SW 1271 (cell line): ENCODE data around the gene NFAM1.

Source experiments
- DNase-seq, 2 experiments: peaks; one replicate each; lab custom pipeline; 2025; lab: John Stamatoyannopoulos, UW

The NFAM1 gene

DNA sequence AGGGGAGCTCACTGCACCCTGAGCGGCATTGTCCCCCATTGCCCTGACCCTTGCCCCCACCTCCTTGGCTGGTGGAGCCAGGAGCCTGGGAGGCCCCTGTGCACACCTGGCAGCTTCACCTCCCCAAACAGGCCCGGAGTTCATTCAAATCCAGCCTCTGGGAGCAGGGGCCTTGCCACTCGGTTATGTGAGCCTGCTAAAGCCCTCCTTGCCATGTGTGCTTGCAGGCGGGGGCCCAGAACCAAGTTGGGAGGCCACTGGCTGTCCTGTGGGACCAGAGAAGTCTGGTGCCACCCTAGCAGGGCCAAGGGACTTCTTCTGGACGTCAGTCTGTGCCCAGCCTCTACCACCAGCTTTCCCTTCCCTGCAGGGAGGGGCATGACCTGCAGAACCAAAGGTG is 48.9 kb downstream of the NFAM1 start:
- DNase-seq: no peak

DNA sequence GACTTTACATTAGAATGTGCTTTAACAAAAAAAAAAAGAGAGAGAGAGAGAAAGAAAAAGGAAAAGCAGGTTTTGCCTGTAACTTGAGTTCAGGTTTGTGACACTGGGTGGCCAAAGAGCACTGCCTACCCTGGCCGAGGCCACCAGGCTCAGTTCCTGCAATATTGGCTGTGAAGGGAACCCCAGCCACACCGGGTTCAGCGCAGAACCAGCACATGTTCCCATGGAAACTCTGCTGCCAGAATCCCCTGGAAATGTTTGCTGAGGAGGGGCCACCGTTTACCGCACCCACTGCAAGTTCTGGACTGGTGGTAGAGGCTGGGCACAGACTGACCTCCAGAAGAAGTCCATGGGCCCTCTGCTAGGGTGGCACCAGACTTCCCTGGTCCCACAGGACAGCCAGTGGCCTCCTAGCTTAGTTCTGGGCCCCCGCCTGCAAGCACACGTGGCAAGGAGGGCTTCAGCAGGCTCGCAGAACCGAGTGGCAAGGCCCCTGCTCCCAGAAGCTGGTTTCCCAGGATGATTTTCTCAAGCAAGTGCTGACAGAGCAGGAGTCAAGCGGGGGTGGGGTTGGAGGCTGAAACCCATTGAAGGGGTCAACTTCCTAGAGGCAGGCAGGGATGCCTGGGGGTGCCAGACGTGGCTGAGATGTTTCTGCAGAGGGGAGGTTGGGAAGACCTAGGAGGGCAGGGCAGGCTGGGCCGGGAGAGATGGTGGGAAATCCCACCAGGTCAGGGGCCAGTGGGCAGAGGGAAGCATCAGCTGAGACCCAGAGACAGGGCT is 51.2 kb downstream of the NFAM1 start:
- no peak for DNase-seq

DNA sequence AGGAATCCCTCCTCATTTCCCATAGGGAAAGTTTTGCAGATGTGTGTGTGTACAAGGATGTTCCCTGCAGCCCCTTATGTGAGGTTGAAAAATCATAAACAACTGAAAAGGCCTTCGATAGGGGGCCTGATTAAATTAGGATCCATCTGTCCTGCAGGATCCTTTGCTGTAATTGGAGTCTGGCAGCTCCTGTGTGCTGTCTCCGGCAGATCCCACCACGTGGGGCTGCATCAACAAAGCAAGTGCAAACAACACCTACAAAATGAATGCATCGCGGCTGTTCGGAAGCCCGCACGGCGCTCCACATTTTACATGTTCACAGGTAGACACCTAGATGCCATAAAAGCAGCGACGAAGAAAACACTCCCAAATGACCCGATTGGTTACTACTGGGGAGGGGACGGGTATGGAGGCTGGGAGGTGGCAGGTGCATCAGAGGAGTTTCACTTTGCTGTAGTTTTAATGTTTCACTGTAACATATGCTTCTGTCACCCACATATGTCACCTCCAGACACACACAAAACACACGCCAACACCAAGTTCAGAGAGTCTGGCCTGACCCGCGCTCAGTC is 52.2 kb downstream of the NFAM1 start:
- no peak for DNase-seq

DNA sequence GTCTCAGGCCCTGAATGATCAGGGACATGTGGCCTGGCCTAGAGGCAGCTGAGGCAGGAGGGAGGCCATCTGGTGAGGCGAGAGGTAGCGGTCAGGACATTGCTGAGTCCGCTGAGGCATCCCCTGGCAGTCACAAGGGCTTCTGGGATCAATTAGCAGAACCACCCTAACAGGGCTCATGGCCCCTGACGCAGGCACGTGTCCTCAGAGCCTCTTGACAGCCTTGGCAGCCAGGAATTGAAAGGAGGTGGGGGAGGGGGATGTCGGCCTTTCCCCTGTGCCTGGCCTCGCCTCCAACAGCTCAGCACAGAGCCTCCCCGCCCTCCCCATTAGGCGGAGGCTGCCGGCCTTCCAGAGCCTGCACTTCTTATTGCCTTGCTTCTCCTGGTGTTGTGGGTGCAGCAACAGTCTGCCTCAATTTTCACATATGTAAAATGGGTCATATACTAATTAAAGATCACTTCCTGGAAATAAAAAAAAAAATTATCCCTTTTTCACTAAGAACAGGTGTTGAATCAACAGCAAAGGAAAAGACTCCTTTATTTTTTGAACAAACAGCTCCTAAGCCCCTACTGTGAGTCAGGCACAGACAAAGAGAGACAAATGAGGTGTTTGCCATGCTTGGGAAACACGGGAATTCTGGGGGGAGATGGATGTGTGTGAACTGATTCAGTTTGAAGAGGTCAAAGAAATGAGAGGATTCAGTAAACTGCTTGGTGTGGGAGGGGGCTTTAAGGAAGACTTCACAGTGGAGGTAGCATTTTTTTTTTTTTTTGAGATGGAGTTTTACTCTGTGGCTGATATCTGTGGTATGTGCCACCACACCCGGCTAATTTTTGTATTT is 55.3 kb downstream of the NFAM1 start:
- DNase-seq: no peak

DNA sequence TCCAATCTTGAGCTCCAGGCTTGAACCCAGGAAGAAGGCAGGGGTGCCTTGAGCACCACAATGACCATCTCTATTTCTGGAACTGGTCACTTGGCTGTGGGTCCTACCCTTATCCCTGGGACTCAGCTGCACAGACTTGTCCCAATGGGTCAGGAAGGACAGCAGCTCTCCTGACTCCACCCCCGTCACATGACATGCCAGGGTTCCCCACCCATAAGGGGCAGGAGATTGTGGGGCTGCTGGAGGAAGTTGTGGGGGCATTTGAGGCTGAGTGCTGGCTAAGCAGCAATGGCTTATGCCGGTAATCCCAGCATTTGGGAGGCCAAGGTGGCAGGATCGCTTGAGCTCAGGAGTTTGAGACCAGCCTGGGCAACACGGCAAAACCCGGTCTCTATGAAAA is 56.2 kb downstream of the NFAM1 start:
- DNase-seq: no peak

DNA sequence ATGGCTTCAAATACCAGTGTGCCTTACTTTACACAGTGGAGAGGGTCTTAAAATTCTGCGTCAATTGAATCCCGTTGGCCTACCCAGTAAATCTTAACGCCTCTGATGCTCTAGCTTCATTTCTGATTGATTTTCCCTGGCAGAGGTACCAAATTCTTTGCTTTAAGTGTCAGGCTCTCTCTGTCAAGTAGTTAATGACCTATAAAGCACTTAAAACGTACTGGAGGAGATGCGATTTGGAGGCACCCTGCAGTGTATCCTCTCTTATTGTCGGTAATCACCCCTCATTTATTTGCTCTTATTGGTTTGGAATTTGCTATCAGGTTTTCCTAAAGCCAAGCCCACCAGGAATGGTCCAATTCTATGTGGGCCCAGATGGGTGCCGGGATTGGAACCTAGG is 59.2 kb downstream of the NFAM1 start:
- DNase-seq: no peak

DNA sequence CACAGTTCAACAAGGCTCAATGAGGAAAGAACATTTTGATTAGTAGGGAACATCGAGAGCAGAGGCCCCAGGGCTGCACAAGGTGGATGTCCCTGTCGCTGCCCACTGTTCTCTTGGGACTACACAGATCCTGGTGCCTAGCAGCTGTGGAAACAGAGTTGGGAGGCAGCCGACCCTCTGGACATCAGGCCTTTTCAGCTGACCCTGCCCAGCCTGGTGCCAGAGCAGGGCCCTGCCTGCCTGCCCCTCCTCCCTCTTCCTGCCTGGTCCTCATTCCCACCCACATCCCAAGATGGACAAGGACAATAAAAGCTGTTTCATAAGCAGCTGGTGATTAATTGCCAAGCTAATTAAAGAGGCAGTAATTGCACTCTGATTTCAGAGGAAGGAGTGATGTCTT is 60.7 kb downstream of the NFAM1 start:
- no peak for DNase-seq

DNA sequence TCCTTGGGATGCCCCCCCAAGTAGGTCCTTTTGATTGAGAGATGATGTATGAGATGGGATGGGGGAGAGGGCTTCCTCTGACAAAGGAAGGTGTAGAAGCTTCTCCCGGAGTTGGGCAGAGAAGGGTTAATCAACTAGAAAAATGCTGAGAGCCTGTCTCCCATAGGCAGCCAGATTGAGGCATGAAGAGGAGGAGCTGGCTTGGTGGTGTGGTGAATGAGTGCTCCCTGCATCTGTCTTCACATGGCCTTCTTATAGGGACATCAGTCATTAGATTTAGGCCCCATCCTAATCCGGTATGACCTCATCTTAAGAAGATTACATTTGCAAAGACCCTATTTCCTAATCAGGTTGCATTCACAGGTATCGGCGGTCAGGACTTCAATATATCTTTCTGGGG is 61.1 kb downstream of the NFAM1 start:
- no peak for DNase-seq

DNA sequence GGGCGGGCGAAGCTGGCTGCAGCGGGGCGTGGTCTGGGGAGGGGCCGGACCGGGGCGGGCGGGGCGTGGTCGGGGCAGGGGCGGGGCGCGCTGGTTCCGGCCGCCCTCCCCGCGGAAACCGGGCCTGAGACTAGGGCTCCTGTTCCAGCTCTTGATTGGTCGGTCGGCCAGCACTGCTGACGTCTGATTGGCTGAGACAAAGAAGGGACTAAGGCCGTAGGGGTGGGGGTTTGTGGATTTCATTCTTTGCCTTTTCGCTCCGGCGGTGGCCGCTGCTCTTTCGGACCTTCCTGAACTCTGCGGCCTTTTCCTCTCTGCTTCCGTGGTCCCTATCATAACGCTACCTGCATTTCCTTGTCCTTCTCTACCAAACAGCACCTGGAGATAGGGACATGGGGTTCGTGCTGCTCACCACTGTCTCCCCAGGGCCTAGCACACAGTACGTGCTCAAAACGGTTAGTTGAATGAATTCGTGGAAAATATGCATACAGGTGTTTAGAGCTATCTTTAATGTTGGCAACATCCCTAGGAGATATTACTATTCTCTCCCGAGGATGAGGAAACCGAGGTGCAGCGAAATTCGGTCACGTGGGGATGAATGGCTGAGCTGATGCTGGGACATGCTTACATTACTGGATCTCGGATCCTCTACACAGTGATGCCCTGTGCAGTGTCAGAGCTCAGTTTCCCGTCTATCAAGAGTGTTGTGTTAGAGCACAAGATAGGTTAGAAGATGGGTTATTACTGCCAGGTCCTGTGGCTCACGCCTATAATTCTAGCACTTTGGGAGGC is 62.8 kb downstream of the NFAM1 start:
- peak; percentile 46 to 83 for DNase-seq

DNA sequence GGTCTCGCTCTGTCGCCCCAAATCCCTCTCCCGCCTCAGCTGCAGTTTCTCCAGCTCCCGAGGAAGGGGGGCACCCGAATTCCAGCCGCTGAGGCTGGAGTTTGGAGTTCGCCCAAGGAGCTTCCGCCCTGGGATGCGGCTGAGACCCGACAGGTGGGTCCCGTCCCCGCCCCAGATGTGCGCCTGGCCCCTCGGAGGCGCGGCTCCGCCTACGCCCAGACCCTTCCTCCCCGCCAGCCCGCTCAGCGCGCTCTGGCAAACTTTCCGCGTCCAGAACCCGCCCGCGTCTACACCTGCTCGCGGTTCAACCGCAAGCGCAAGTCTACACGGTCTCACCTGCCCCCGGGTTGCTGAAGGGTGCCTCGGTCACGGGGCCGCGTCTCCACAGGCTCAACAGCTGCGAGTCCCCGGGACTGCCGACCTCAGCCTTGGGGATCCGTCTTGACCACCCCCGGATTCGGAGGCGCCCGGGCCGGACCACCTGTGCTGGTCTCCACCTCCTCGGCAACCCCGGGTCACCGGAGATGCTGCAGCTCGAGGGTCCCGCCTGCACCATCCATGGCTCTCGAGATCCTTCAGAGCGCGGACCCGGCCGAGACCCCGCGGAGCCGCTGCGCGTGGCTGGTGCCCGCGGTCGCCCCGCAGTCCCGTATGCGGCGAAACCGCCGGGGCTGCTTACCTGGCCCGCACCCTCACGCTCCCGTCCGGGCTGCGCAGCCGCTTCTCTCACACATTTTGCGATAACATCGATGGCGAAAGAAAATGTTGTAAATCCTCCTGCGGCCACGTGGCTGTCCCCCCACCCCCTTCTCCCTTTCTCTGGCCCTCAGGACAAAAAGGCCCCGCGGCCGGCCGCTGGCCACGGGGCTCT is 63.6 kb downstream of the NFAM1 start:
- no peak for DNase-seq

DNA sequence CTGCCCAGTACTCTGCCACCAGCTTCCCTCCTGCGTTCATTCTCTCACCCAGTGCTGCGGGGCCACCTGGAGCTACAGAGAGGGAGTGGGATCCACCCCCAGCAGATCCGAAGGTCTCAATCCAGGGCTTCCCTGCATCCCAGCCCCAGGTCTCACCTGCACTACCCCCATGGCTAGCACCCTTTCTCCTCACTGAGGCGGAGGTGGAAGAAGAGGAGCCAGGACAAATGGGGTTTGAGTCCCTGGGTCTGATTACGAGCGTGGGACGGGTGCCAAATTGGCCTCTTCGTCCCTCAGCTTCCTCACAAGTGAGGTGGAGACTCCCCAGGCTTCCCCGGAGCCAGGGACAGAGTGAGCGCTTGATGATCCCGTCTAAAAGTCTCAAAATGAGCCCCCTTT is 64.2 kb downstream of the NFAM1 start:
- no peak for DNase-seq

DNA sequence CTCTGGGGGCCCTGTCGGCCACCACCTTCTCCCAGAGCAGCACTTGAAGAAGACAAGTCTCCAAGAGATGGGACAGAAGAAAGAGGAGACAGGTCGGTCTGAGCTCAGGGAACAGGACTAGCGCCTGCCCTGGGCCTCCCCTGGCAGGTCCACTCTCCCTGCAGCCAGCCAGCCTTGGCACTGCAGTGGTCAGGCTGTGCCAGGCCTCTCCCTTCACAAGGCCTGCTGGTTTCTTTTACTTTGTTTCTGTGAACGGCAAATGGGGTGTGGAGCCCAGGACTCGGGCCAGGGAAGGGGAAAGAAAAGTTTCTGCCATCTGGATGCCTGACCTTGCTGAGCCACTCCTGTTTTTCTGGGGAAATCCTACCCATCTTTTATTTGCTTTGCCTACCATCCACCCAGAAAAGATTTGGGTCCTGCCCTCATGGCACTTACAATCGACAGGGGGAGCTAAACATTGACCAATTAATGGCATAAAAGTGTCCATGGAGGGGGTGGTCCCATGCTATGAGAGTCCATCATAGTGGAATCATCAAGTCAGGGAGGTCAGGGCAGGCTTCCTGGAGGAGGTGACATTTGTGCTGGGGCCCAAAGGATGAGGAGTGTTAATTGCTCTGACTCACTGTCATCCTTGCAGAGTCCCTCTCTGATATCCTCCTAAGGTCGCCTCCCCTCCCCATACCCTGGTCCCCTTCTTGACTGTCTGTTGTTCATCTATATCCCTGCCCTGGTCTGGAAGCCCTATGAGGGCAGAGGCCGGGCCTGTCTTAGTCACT is 65.2 kb downstream of the NFAM1 start:
- DNase-seq: no peak

DNA sequence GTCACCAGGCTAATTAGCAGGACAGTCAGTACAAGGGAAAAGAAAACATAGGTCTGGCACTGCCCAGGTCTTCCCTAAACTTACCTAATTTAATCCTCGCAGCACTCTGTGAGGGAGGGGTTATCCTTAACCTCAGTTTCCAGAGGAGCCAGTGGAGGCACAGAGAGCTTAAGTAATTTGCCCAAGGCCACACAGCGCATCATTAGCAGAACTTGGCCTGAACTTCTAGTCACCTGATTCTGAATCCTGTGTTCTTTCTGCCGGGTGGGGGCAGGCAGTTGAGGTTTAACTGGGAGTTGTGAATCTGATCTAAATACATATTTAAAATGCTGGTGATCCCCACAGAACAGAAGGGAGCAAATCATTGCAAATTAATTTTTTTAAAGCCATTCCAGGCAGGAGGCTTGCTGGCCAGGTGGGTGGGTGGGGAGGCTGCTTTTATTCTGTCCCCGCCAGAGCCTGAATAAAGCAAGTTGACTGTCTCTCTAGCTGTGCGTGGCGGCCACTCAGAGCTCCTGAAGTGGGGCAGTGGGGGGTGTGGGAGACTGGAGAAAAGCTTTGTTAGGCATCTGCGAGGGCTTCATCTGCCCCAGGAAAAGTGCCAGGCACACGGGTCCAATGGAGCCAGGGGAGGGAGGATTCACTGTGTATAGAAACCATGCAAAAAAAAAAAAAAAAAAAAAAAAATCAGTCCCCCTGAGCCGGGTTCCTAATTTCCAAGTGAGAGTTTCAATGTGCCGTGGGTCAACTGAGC is 66.1 kb downstream of the NFAM1 start:
- no peak for DNase-seq

DNA sequence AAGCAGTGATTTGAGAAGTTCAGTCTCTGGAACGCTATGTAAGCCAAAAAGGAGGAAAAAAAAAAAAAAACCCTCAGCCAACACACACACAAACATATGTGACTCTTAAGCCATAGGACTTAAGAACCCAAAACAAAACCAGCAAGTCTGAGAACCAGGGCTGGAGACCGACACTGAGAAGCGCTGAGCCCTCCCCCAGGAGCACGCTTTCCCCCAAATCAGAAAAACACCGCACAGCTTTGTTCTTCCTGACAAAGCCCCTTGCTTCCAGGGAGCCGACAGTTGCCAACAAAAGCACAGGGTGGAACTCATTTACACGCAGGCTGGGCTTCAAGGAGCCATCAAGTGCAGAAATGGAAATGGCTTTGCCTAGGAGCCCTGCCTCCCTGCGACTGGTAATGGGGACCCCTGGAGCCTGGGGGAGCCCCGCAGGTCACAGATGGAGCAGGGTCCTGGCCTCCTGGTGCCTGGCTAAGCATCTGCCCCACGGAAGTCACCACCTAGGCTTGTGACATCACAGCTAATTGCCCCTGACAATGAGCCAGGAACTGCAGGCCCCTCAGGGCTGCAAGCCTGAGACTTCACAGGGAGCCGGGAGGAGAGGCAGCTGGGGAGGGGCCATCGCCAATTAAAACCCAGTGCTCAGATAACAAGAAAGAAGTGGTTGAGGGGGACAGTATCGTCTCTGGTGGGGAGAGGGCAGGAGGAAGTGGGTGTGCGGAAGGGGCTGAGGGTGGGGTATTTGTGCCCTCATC is 66.9 kb downstream of the NFAM1 start:
- DNase-seq: no peak

DNA sequence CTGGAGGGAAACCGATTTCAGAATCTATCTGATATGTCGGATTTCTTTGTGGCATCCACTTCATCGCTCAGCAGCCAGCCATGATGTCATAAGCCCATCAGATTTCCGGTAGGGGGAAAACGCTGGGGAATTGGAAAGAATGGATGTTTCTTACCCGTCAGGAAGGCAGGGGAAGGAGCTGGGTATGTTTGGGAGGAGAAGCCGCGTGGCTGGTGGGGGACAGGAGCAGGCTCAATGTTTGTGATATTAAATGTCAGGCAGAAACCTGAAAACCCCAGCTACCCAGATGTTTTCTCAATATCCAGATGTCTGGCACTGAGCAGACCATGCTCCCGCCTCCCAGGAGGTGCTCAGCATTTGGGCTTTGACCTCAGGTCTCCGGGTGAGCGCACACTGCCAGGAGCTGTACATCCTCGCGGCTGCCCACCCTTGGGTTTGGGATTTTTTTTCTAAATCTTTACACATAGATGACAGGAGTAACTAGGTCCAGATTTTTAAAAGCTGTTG is 67.5 kb downstream of the NFAM1 start:
- DNase-seq: no peak

DNA sequence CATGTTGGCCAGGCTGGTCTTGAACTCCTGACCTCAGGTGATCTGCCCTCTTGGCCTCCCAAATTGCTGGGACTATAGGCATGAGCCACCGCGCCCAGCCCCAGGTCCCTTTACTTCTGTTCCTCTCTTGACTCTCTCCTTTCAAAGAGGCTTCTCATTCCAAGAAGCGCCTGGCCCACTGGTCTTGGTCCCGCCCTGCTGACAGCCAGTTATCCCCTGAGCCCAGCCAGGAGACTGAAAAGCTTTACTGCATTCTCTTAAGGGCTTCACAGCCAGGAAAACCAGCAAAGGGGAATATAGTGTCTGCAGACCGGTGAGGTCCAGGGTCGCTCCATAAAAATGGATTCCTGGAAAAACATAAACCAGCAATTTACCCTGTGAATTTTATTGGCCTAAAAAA is 68.3 kb downstream of the NFAM1 start:
- no peak for DNase-seq

DNA sequence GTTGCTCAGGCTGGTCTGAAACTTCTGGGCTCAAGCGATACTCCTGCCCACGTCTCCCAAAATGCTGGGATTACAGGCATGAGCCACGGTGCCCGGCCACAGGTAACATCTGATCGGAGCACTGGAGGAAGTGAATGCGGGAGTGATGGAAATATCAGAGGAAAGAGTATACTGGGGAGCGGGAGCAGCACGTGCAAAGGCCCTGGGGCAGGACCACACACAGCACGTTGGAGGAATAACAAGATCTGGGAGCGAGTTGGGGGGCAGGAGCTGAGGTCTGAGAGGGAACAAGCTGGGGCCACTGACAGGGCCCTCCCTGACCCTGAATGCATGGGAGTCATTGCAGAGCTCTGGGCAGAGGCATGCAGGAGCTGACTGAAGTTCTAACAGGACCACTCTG is 70.7 kb downstream of the NFAM1 start:
- no peak for DNase-seq

DNA sequence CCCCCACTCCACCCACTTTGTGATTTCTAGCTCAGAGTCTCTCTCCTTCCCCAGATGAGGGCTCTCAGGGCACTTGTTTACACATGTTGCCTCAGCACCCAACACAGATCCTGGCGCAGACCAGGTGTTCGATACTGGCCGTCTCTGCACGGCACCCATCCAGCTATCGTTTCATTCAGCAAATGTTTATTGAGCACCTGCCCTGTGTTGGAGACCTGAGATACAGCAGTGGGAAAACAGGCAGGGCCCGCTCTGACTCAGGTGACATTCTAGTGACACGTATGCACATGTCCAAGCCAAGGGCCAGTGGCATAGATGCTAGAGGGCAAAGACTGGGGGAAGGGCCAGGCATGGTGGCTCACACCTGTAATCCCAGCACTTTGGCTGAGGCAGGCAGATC is 71.9 kb downstream of the NFAM1 start:
- no peak for DNase-seq
